ENCODE measurements around the gene PRKCE. TPM values are rescaled to one million over a fixed set of nuclear protein-coding genes. Genes with fewer than 3 reads are reported as not detected.
A peak's percentile ranks its signal among the peaks of the same experiment; 100 is the strongest.

The PRKCE gene
- total and polyA plus RNA-seq, 2 donors (not counting 3 experiments of a cell fraction or from before 2014, with no cell fraction given) = 27.9 to 33.9 TPM

DNA sequence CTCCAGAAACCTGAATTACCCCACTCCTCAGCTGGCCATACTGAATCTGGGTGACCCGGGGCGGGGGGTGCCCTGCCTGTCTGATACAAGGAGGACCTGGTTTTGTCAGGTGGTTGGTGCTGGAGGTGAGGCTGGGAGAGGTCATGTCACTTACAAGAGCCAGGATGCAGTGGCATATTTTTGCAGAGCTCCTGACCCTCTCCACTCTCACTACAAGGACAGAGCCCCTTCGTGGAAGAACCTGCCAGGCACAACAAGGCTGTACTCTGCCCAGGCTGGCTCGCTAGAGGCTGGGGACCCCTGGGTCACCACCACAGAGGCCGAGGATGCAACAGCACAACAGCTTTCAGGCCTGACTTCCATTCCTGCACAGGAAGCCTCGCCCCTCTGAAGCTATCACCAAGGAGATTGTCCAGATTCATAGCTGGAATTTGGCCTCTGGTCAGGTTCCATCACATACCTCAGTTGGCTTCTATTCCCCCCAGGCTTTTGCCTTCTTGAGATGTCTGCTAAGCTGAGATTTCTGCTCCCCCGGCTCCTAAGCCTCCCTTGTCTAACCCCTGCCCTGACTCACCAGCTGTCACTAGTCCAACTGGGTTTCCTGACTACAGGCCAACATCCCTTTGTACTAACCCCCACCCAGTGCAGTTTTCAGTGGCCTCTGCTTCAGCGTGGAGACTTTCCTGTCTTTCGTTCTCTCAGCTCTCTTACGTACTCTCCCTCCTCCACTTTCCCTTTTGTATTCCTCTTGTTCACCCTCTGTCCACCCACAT lies 513.2 kb downstream of the PRKCE start:
- dilution Hi-C loops (cut with MboI; ENCODE audit: extremely low pct_ligation_motif_present, low sequenced_read_pairs) = no loop called here
- Histone ChIP-seq H3K36me3 (ENCODE audit: control insufficient read depth in 2 of 2, extremely low read depth in 1 of 2, insufficient read depth in 2 of 2, low read length in 2 of 2) (peaks cover 0 to 12% of the 10 kb centered on the region in 2 experiments), H4K20me1 (replicated peaks; ENCODE audit: control insufficient read depth, extremely low read depth, insufficient read depth, low read length) (no peaks in the 10 kb centered on the region), H3K9me1 (replicated peaks; ENCODE audit: control insufficient read depth, extremely low read depth, insufficient read depth, low read length) (no peaks in the 10 kb centered on the region), H3K4me3 (replicated peaks in 1 of 3; ENCODE audit: insufficient read depth in 1 of 3, low read depth in 1 of 3, low read length in 3 of 3) (no peak overlapping the region), H3K4me2 (ENCODE audit: insufficient read depth, low read length) (peak overlapping the region; percentile 18), H2AFZ (ENCODE audit: low read depth, low read length) (no peak overlapping the region), H3K9me3 (replicated peaks; ENCODE audit: control insufficient read depth, insufficient read depth, low read length) (no peaks in the 10 kb centered on the region), H3K4me1 (ENCODE audit: control insufficient read depth, extremely low read depth, insufficient read depth, low read length) (peaks cover 18% of the 10 kb centered on the region), H3K9ac (replicated peaks; ENCODE audit: extremely low read depth, insufficient read depth, low read length) (no peak overlapping the region), H3K79me2 (ENCODE audit: control insufficient read depth, insufficient read depth, low read length) (no peaks in the 10 kb centered on the region), H3K27ac (ENCODE audit: insufficient read depth, low read depth, low read length) (peak overlapping the region; percentile 21), H3K27me3 (ENCODE audit: control insufficient read depth in 2 of 2, insufficient read depth in 2 of 2, low read length in 2 of 2) (no peaks in the 10 kb centered on the region)
- no TSS peak for BruUV-seq (replicated peaks)
- FAIRE-seq (peak; percentile 100), DNase-seq (ENCODE audit: low read depth, low spot score) (peak; percentile 94)
- ChIA-PET CTCF (interaction anchor here (0.5 to 1.7 kb wide), 10 partner anchors 9 to 188 kb away, joined by 3 to 18 read pairs (median 4); partner anchors contain the start of gene EPAS1), POLR2A (interaction anchor here (0.7 kb wide), 1 partner anchor 112 kb away, joined by 3 read pairs; no protein-coding TSS in a partner anchor)
- intact Hi-C loops (cut with micrococcal nuclease) = loop anchor here (2.0 kb wide), 1 partner anchor 46 kb away; no protein-coding TSS in a partner anchor
- no peak for TF ChIP-seq MYC (IDR thresholded peaks at IDR 0.05; ENCODE audit: low read depth, low read length)
- TF ChIP-seq GATA2 (IDR thresholded peaks at IDR 0.05; ENCODE audit: insufficient read depth, insufficient read length, low read depth, low read length) = no peak
- TF ChIP-seq, protein P1, sequence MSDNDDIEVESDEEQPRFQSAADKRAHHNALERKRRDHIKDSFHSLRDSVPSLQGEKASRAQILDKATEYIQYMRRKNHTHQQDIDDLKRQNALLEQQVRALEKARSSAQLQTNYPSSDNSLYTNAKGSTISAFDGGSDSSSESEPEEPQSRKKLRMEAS (IDR thresholded peaks at IDR 0.05; ENCODE audit: insufficient read depth, insufficient read length) = no peak
- peak; percentile 86 for TF ChIP-seq FOS (IDR thresholded peaks at IDR 0.05; ENCODE audit: borderline replicate concordance, insufficient read depth, low read length)
- TF ChIP-seq, protein P2, sequence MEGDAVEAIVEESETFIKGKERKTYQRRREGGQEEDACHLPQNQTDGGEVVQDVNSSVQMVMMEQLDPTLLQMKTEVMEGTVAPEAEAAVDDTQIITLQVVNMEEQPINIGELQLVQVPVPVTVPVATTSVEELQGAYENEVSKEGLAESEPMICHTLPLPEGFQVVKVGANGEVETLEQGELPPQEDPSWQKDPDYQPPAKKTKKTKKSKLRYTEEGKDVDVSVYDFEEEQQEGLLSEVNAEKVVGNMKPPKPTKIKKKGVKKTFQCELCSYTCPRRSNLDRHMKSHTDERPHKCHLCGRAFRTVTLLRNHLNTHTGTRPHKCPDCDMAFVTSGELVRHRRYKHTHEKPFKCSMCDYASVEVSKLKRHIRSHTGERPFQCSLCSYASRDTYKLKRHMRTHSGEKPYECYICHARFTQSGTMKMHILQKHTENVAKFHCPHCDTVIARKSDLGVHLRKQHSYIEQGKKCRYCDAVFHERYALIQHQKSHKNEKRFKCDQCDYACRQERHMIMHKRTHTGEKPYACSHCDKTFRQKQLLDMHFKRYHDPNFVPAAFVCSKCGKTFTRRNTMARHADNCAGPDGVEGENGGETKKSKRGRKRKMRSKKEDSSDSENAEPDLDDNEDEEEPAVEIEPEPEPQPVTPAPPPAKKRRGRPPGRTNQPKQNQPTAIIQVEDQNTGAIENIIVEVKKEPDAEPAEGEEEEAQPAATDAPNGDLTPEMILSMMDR (IDR thresholded peaks at IDR 0.05; ENCODE audit: extremely low read depth in 1 of 2, insufficient read depth in 1 of 2, low read depth in 1 of 2, low read length in 2 of 2) = no peak
- TF ChIP-seq POLR2A (IDR thresholded peaks at IDR 0.05; ENCODE audit: low read depth, low read length) = peak; percentile 57
- peak; percentile 56 for TF ChIP-seq JUN (IDR thresholded peaks at IDR 0.05; ENCODE audit: borderline replicate concordance, insufficient read depth, insufficient read length, low read depth)
- TF ChIP-seq EZH2 (IDR thresholded peaks at IDR 0.05; ENCODE audit: borderline replicate concordance, low read depth, low read length, severe bottlenecking) = no peak
- TF ChIP-seq POLR2AphosphoS5 (IDR thresholded peaks at IDR 0.05; ENCODE audit: insufficient read depth, low read depth, low read length) = peak; percentile 23
